A673 (cell line): Measurements from ENCODE around the gene TAS1R2. TPM values are rescaled to one million over a fixed set of nuclear protein-coding genes. Genes with fewer than 3 reads are reported as not detected.
A peak's percentile ranks its signal among the peaks of the same experiment; 100 is the strongest.

Experiments used
- BruUV-seq: library from RNA; stranded (reverse); fragments of 400-500 nt; replicated peaks from 2 replicates; lab custom pipeline; 2021; lab: Mats Ljungman, UMichigan
- CTCF ChIA-PET: fragments of 300-600 bp; sonication (Branson Sonifier 250); formaldehyde crosslinking; loops from one replicate; lab custom pipeline; 2022; ENCODE audit warnings: antibody characterized with exemption; lab: Charles Lee
- POLR2A ChIA-PET: fragments of 300-600 bp; sonication (Branson Sonifier 250); formaldehyde crosslinking; loops from one replicate; lab custom pipeline; 2022; ENCODE audit warnings: antibody characterized with exemption; ENCODE audit not compliant: low non-redundant PET; lab: Charles Lee
- DNase-seq: peaks from one replicate; pipeline ENCODE4 v3.0.0-alpha.2; 2015; ENCODE audit warnings: low spot score
- H3K27ac ChIP-seq: fragments of 200-600 bp; sonication (generic); 2 replicates; pipeline ENCODE4 v1.5.1; 2016; ENCODE audit warnings: mixed run types, low read depth, mild to moderate bottlenecking, mixed read lengths, antibody characterized with exemption, low read length; ENCODE audit not compliant: poor library complexity, severe bottlenecking
- H3K27me3 ChIP-seq: fragments of 200-600 bp; sonication (generic); replicated peaks from 2 replicates; pipeline ENCODE4 v1.6.1; 2017; ENCODE audit warnings: mixed run types, low read depth, mild to moderate bottlenecking, mixed read lengths, antibody characterized with exemption, low read length; ENCODE audit not compliant: insufficient read depth, poor library complexity
- H3K36me3 ChIP-seq: fragments of 200-600 bp; sonication (generic); 2 replicates; pipeline ENCODE4 v1.6.1; 2016; ENCODE audit warnings: mixed run types, mild to moderate bottlenecking, mixed read lengths, antibody characterized with exemption, low read length; ENCODE audit not compliant: insufficient read depth, poor library complexity, severe bottlenecking
- H3K4me1 ChIP-seq: fragments of 200-600 bp; sonication (generic); 2 replicates; pipeline ENCODE4 v1.6.1; 2017; ENCODE audit warnings: mixed run types, mild to moderate bottlenecking, mixed read lengths, antibody characterized with exemption, low read length; ENCODE audit not compliant: insufficient read depth, poor library complexity, severe bottlenecking
- H3K4me3 ChIP-seq: fragments of 200-600 bp; sonication (generic); 2 replicates; pipeline ENCODE4 v1.5.1; 2016; ENCODE audit warnings: low read depth, mixed run types, mild to moderate bottlenecking, mixed read lengths, low read length; ENCODE audit not compliant: poor library complexity, severe bottlenecking
- H3K9me3 ChIP-seq: fragments of 200-600 bp; sonication (generic); 2 replicates; pipeline ENCODE4 v1.6.1; 2016; ENCODE audit warnings: mixed run types, low read depth, mild to moderate bottlenecking, mixed read lengths, antibody characterized with exemption, low read length; ENCODE audit not compliant: poor library complexity, severe bottlenecking
- CTCF ChIP-seq: fragments of 300-800, 200-600 bp; sonication (generic); conservative IDR thresholded peaks from 2 replicates; pipeline ENCODE4 v1.5.1; 2017; ENCODE audit warnings: low read depth, mild to moderate bottlenecking, antibody characterized with exemption, low read length, moderate library complexity, mixed read lengths
- EZH2 ChIP-seq: fragments of 200-600 bp; sonication (generic); IDR thresholded peaks from 2 replicates; pipeline ENCODE4 v1.6.1; 2017; ENCODE audit warnings: borderline replicate concordance, low read depth, mild to moderate bottlenecking, mixed read lengths, antibody characterized with exemption, low read length; ENCODE audit not compliant: poor library complexity, severe bottlenecking
- intact Hi-C: fragments of 100-400 bp; cut with micrococcal nuclease; formaldehyde crosslinking; loops from one replicate; pipeline ENCODE4 v1.10.0; 2022; ENCODE audit not compliant: unreplicated experiment
- total RNA-seq: library from RNA; stranded (reverse); gene quantifications from 2 replicates; pipeline ENCODE4 v1.2.3, GENCODE V29; 2021

TAS1R2 gene
- total RNA-seq, 1 experiment from 2014 or later = not detected

- BruUV-seq = no TSS peak
- Histone ChIP-seq H3K27ac (no peak overlapping the region), H3K4me3 (no peak overlapping the region), H3K4me1 (no peaks in the 10 kb centered on the region), H3K9me3 (no peaks in the 10 kb centered on the region), H3K27me3 (no peaks in the 10 kb centered on the region), H3K36me3 (no peaks in the 10 kb centered on the region)
- intact Hi-C loops = no loop called here
- DNase-seq = no peak
- ChIA-PET POLR2A (no interaction called here), CTCF (no interaction called here)
- TF ChIP-seq CTCF (no peak), EZH2 (no peak)
These were observed 31.2 kb downstream of the TAS1R2 start for GRCh38 chr1:18828224-18828623.

GRCh38 chr1:18823438-18823837 lies 36.0 kb downstream of the TAS1R2 start:
- Histone ChIP-seq H3K4me1 (no peaks in the 10 kb centered on the region), H3K4me3 (no peak overlapping the region), H3K27ac (no peak overlapping the region), H3K27me3 (no peaks in the 10 kb centered on the region), H3K36me3 (no peaks in the 10 kb centered on the region), H3K9me3 (no peaks in the 10 kb centered on the region)
- TF ChIP-seq CTCF (no peak), EZH2 (no peak)
- POLR2A ChIA-PET = no interaction called here
- DNase-seq = no peak
- CTCF ChIA-PET = interaction anchor here (1.2 kb wide), 1 partner anchor 226 kb away, joined by 8 read pairs; no protein-coding TSS in a partner anchor
- intact Hi-C loops = no loop called here
- BruUV-seq = no TSS peak

DNA sequence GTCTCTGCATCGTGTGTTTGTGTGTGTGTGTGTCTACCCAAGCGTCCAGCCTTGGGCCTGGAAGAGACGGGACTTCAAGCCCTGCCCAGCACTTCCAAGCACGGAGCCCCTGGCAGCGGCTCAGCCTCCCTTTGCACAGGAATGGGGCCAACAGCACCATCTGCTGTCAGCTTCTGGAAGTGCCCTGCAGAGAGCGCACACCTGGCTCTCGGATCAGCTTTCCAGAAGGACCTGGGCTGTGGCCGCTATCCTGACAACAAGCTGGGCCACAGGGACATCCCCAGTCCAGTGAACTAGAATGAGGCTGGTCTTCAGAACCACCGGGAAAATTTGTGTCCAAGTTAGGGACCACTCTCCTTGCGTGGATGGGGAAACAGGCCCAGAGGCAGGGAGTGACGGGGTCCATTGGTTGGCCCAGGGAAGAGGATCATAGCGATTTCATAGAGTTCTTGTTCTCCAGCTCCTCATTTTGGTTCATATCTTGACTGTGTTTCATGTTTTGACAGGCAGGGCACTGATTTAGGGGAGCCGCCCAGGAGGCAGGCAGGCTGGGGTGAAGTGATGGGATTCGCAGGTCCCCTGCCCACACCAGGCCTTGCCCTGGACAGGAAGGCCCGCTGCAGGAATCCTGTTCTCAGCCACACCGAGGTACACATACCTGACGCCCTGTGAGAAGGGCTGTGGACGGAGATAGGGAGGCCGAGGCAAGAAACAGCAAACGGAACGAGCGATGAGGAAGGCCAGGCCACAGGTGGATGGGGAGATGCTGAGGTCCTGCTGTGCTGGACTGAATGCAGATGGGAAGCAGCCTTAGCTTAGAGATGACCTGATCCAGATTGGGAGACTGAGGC lies 38.4 kb downstream of the TAS1R2 start:
- Histone ChIP-seq H3K9me3 (no peaks in the 10 kb centered on the region), H3K4me3 (no peak overlapping the region), H3K27ac (no peak overlapping the region), H3K36me3 (no peaks in the 10 kb centered on the region), H3K4me1 (no peaks in the 10 kb centered on the region), H3K27me3 (no peaks in the 10 kb centered on the region)
- no TSS peak for BruUV-seq
- ChIA-PET CTCF (interaction anchor here (0.5 to 1.0 kb wide), 4 partner anchors 221 to 287 kb away, joined by 3 to 9 read pairs (median 5); no protein-coding TSS in a partner anchor), POLR2A (no interaction called here)
- TF ChIP-seq EZH2 (no peak), CTCF (peak; percentile 94)
- DNase-seq = peak; percentile 82
- intact Hi-C loops = loop anchor here (1.0 kb wide), 1 partner anchor 224 kb away; no protein-coding TSS in a partner anchor
